HG02938 (cell line): ENCODE data around the gene C1orf159.
A peak's percentile ranks its signal among the peaks of the same experiment; 100 is the strongest.
"Not testable (repeated sequence)": the region's sequence is repeated elsewhere in the genome, so short reads cannot be mapped to it uniquely, and the experiment has no call there.

ENCODE experiments used
- ATAC-seq: cut with Tn5 transposase; IDR thresholded peaks from one replicate; pipeline ENCODE4 v1.9.1; 2021; ENCODE audit warnings: mild to moderate bottlenecking, moderate library complexity; ENCODE audit not compliant: unreplicated experiment

Gene C1orf159

GRCh38 chr1:1119272-1119890 is 3.5 kb upstream of the C1orf159 start:
- ATAC-seq, result no peak

- no peak for ATAC-seq
Observed at GRCh38 chr1:1118876-1119220, 3.0 kb upstream of the C1orf159 start.

- ATAC-seq, result no peak
Observed at GRCh38 chr1:1118011-1118875, 2.4 kb upstream of the C1orf159 start.

- no peak for ATAC-seq
Observed at GRCh38 chr1:1117469-1117831, 1.6 kb upstream of the C1orf159 start.

GRCh38 chr1:1116701-1117468 is 996 bp upstream of the C1orf159 start:
- peak; percentile 8 for ATAC-seq

- no peak for ATAC-seq
Observed at GRCh38 chr1:1115136-1115785, 628 bp downstream of the C1orf159 start.

- no peak for ATAC-seq
Observed at GRCh38 chr1:1114431-1114830, 1.5 kb downstream of the C1orf159 start.

- no peak for ATAC-seq
Observed at GRCh38 chr1:1112237-1112985, 3.5 kb downstream of the C1orf159 start.

GRCh38 chr1:1111516-1112236 is 4.2 kb downstream of the C1orf159 start:
- no peak for ATAC-seq

- ATAC-seq, result no peak
Observed at GRCh38 chr1:1110561-1110971, 5.3 kb downstream of the C1orf159 start.

GRCh38 chr1:1109743-1110142 is 6.1 kb downstream of the C1orf159 start:
- ATAC-seq, result no peak

GRCh38 chr1:1106510-1107221 is 9.2 kb downstream of the C1orf159 start:
- ATAC-seq, result no peak

- not testable (repeated sequence) for ATAC-seq
Observed at GRCh38 chr1:1104152-1104551, 11.7 kb downstream of the C1orf159 start.

GRCh38 chr1:1101503-1101902 is 14.4 kb downstream of the C1orf159 start:
- ATAC-seq, result no peak

GRCh38 chr1:1100296-1100695 is 15.6 kb downstream of the C1orf159 start:
- ATAC-seq, result no peak

GRCh38 chr1:1099506-1100183 is 16.2 kb downstream of the C1orf159 start:
- ATAC-seq, result no peak

GRCh38 chr1:1098681-1099421 is 17.0 kb downstream of the C1orf159 start:
- no peak for ATAC-seq

- ATAC-seq, result not testable (repeated sequence)
Observed at GRCh38 chr1:1096136-1096535, 19.8 kb downstream of the C1orf159 start.
